HepG2 (cell line): ENCODE data around the gene AKT2. TPM values are rescaled to one million over a fixed set of nuclear protein-coding genes. Genes with fewer than 3 reads are reported as not detected.

Experiments
- ATAD3A ChIP-seq: sonication (generic); formaldehyde crosslinking; IDR thresholded peaks from 2 replicates; pipeline ENCODE4 v1.4.0; 2020; ENCODE audit warnings: missing genetic modification reagents
- ATF1 ChIP-seq: IDR thresholded peaks from 2 replicates; pipeline ENCODE4 v1.6.1; 2016; ENCODE audit warnings: mild to moderate bottlenecking, control low read depth
- BRCA1 ChIP-seq: sonication (generic); formaldehyde crosslinking; IDR thresholded peaks from 2 replicates; pipeline ENCODE4 v1.4.0; 2020; ENCODE audit warnings: missing genetic modification reagents
- FIP1L1 ChIP-seq: fragments of 200-400 bp; formaldehyde crosslinking; IDR thresholded peaks from 2 replicates; pipeline ENCODE4 v1.6.1; 2018; ENCODE audit warnings: low read depth, mild to moderate bottlenecking, low read length, moderate library complexity, borderline replicate concordance; ENCODE audit not compliant: insufficient read depth
- KDM1A ChIP-seq: IDR thresholded peaks from 2 replicates; pipeline ENCODE4 v1.6.1; 2016; ENCODE audit warnings: missing compliant biosample characterization
- KLF11 ChIP-seq: IDR thresholded peaks from 2 replicates; pipeline ENCODE4 v1.6.1; 2016; ENCODE audit warnings: missing compliant biosample characterization
- MAFF ChIP-seq: IDR thresholded peaks from 2 replicates; pipeline ENCODE4 v1.6.1; 2011; ENCODE audit warnings: low read depth, low read length, improper control_type of control experiment
- NR2F6 ChIP-seq, 2 experiments: IDR thresholded peaks; 2 replicates each; pipeline ENCODE4 v1.6.1; 2016; ENCODE audit warnings: antibody characterized with exemption in 1 of 2, mild to moderate bottlenecking in 1 of 2
- RCOR2 ChIP-seq: IDR thresholded peaks from 2 replicates; pipeline ENCODE4 v1.6.1; 2016; ENCODE audit warnings: missing biosample characterization, missing genetic modification reagents
- TAF1 ChIP-seq: sonication (generic); formaldehyde crosslinking; IDR thresholded peaks from 2 replicates; pipeline ENCODE4 v1.4.0; 2020; ENCODE audit warnings: missing genetic modification reagents
- TEAD2 ChIP-seq: sonication (generic); formaldehyde crosslinking; IDR thresholded peaks from 2 replicates; pipeline ENCODE4 v1.9.0; 2021; ENCODE audit warnings: missing genetic modification reagents
- TOPORS ChIP-seq: sonication (generic); formaldehyde crosslinking; IDR thresholded peaks from 2 replicates; pipeline ENCODE4 v1.8.0; 2023; ENCODE audit warnings: mild to moderate bottlenecking, missing genetic modification reagents
- ZFP36L2 ChIP-seq: sonication (generic); formaldehyde crosslinking; IDR thresholded peaks from 2 replicates; pipeline ENCODE4 v1.4.0; 2020; ENCODE audit warnings: missing genetic modification reagents
- ZNF12 ChIP-seq: sonication (generic); formaldehyde crosslinking; IDR thresholded peaks from 2 replicates; pipeline ENCODE4 v1.5.0; 2020; ENCODE audit warnings: missing genetic modification reagents
- ZNF234 ChIP-seq: sonication (generic); formaldehyde crosslinking; conservative IDR thresholded peaks from 2 replicates; pipeline ENCODE4 v1.5.1; 2020; ENCODE audit warnings: mild to moderate bottlenecking, missing genetic modification reagents
- ZNF350 ChIP-seq: sonication (generic); formaldehyde crosslinking; IDR thresholded peaks from 2 replicates; pipeline ENCODE4 v1.4.0; 2020; ENCODE audit warnings: mild to moderate bottlenecking, low read depth, missing genetic modification reagents, borderline replicate concordance
- ZNF570 ChIP-seq: sonication (generic); formaldehyde crosslinking; IDR thresholded peaks from 2 replicates; pipeline ENCODE4 v1.4.0; 2020; ENCODE audit warnings: mild to moderate bottlenecking, missing genetic modification reagents, borderline replicate concordance
- ZNF746 ChIP-seq: sonication (generic); formaldehyde crosslinking; IDR thresholded peaks from 2 replicates; pipeline ENCODE4 v1.8.0; 2022; ENCODE audit warnings: mild to moderate bottlenecking, missing genetic modification reagents
- ZNF761 ChIP-seq: sonication (generic); formaldehyde crosslinking; conservative IDR thresholded peaks from 2 replicates; pipeline ENCODE4 v1.4.0; 2020; ENCODE audit warnings: mild to moderate bottlenecking, missing genetic modification reagents
- ZNF777 ChIP-seq: sonication (generic); formaldehyde crosslinking; IDR thresholded peaks from 2 replicates; pipeline ENCODE4 v1.4.0; 2020; ENCODE audit warnings: missing genetic modification reagents
- polyA plus RNA-seq, 8 experiments: library from polyadenylated mRNA; depleted of rRNA in 3 of 8; stranded (reverse) in 7 of 8; unstranded in 1 of 8; fragments of >200 nt; fragmentation: Illumina TruSeq in 4 of 8; extraction: Trizol in 4 of 8; gene quantifications; 2 replicates each; pipeline versions ENCODE4 v1.2.1 to v1.2.3, GENCODE V29; 2011 to 2016; ENCODE audit warnings: low read depth in 4 of 8, missing spikeins in 1 of 8, mixed read lengths in 1 of 8; ENCODE audit not compliant: insufficient read depth in 1 of 8
- total RNA-seq, 5 experiments: library from RNA; depleted of rRNA; stranded (reverse); fragments of >200 nt; fragmentation: Illumina TruSeq; extraction: Trizol; gene quantifications; 2 replicates each; pipeline ENCODE4 v1.2.3, GENCODE V29; 2016; ENCODE audit warnings: low read depth in 1 of 5
- TF ChIP-seq, protein P1 (sequence below): sonication (generic); formaldehyde crosslinking; IDR thresholded peaks from 2 replicates; pipeline ENCODE4 v1.5.1; 2020; ENCODE audit warnings: missing genetic modification reagents, mild to moderate bottlenecking, borderline replicate concordance
- TF ChIP-seq, protein P2 (sequence below): sonication (generic); formaldehyde crosslinking; IDR thresholded peaks from 2 replicates; pipeline ENCODE4 v1.8.1; 2022; ENCODE audit warnings: mild to moderate bottlenecking, missing genetic modification reagents
- TF ChIP-seq, protein P3 (sequence below): sonication (generic); formaldehyde crosslinking; IDR thresholded peaks from 2 replicates; pipeline ENCODE4 v1.5.0; 2020; ENCODE audit warnings: mild to moderate bottlenecking, missing genetic modification reagents, moderate library complexity
- TF ChIP-seq, protein P4 (sequence below): IDR thresholded peaks from 2 replicates; pipeline ENCODE4 v1.6.1; 2016; ENCODE audit warnings: mild to moderate bottlenecking, missing biosample characterization, missing genetic modification reagents
- TF ChIP-seq, protein P5 (sequence below), 2 experiments: fragments of 450-650 bp in 1 of 2; sonication (generic) in 1 of 2; formaldehyde crosslinking; IDR thresholded peaks; 2 replicates each; pipeline versions ENCODE4 v1.5.0 to v1.8.0; 2020 to 2022; ENCODE audit warnings: mild to moderate bottlenecking in 1 of 2, missing genetic modification reagents in 1 of 2

AKT2 gene
- total and polyA plus RNA-seq, 2 of the 13 experiments (the other 11 are each of a cell fraction or from before 2014, with no cell fraction given), result 82.1 to 173 TPM

DNA sequence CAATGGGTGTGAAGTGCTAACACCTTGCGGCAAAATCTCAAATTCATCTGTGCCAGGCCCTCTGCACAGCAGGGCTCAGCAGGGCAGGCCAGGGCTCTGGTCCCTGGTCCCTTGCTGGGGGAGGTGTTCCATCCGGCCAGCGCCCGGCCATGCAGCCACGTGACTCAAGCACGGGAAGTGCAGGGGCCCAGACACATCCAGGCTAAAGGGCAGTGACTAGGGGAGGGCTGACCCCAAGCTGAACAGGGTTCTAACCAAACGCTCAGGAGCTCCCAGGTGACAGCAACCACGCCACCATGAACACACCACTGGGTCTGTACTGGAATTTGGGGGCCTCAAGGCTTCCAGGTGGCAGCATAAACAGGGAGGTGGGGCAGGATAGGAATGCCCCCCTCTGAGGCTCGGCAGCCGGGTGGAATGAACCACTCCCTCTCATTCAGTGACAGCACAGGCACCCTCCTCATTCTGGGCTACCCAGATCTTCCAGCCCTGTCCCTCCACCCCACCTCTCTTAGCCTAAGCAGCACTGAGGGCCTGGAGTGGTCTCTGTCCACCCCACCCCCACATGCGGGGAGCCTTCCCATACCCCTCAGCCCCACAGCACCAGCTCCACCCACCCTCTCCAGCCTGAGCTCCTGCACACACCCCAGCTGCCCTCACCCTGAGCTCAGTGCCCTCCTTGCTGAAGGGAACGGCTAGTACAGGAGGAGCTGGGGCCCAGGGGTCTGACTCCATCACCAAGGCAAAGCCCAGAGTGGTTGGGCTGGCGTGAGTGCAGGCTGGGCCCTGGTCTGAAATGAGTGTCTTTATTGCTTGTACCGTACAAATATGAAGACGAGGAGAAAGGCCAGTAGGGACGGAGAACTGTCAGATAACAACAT lies 53.4 kb downstream of the AKT2 start (continued):
- TF ChIP-seq ZFP36L2 (CRISPR knock-in tag), result no peak
- TF ChIP-seq, protein P1, sequence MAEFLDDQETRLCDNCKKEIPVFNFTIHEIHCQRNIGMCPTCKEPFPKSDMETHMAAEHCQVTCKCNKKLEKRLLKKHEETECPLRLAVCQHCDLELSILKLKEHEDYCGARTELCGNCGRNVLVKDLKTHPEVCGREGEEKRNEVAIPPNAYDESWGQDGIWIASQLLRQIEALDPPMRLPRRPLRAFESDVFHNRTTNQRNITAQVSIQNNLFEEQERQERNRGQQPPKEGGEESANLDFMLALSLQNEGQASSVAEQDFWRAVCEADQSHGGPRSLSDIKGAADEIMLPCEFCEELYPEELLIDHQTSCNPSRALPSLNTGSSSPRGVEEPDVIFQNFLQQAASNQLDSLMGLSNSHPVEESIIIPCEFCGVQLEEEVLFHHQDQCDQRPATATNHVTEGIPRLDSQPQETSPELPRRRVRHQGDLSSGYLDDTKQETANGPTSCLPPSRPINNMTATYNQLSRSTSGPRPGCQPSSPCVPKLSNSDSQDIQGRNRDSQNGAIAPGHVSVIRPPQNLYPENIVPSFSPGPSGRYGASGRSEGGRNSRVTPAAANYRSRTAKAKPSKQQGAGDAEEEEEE, result no peak
- TF ChIP-seq KLF11, result no peak
- peak; percentile 41; the same call in 1 of the 2 replicates for TF ChIP-seq ZNF777 (CRISPR knock-in tag)
- TF ChIP-seq ZNF570 (CRISPR knock-in tag), result no peak
- peak; percentile 30; the same call in 1 of the 2 replicates for TF ChIP-seq KDM1A
- TF ChIP-seq, protein P2, sequence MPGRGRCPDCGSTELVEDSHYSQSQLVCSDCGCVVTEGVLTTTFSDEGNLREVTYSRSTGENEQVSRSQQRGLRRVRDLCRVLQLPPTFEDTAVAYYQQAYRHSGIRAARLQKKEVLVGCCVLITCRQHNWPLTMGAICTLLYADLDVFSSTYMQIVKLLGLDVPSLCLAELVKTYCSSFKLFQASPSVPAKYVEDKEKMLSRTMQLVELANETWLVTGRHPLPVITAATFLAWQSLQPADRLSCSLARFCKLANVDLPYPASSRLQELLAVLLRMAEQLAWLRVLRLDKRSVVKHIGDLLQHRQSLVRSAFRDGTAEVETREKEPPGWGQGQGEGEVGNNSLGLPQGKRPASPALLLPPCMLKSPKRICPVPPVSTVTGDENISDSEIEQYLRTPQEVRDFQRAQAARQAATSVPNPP, result no peak
- TF ChIP-seq ATAD3A (CRISPR knock-in tag), result no peak
- no peak; the same call in 1 of the 2 replicates for TF ChIP-seq ZNF12 (CRISPR knock-in tag)
- no peak for TF ChIP-seq ATF1
- TF ChIP-seq MAFF, result no peak
- peak; percentile 96 for TF ChIP-seq ZNF350 (CRISPR knock-in tag)
- no peak for TF ChIP-seq BRCA1
- TF ChIP-seq ZNF761 (CRISPR knock-in tag), result peak; percentile 74; the same call in 1 of the 2 replicates
- TF ChIP-seq, protein P3, sequence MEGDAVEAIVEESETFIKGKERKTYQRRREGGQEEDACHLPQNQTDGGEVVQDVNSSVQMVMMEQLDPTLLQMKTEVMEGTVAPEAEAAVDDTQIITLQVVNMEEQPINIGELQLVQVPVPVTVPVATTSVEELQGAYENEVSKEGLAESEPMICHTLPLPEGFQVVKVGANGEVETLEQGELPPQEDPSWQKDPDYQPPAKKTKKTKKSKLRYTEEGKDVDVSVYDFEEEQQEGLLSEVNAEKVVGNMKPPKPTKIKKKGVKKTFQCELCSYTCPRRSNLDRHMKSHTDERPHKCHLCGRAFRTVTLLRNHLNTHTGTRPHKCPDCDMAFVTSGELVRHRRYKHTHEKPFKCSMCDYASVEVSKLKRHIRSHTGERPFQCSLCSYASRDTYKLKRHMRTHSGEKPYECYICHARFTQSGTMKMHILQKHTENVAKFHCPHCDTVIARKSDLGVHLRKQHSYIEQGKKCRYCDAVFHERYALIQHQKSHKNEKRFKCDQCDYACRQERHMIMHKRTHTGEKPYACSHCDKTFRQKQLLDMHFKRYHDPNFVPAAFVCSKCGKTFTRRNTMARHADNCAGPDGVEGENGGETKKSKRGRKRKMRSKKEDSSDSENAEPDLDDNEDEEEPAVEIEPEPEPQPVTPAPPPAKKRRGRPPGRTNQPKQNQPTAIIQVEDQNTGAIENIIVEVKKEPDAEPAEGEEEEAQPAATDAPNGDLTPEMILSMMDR (CRISPR knock-in tag), result peak; percentile 24; the same call in 1 of the 2 replicates
- peak; percentile 87 for TF ChIP-seq NR2F6 (IDR thresholded peaks at IDR 0.05)
- TF ChIP-seq NR2F6 (CRISPR knock-in tag; IDR thresholded peaks at IDR 0.05), result peak; percentile 95
- peak; percentile 72; the same call in 1 of the 2 replicates for TF ChIP-seq RCOR2 (CRISPR knock-in tag)
- TF ChIP-seq, protein P4, sequence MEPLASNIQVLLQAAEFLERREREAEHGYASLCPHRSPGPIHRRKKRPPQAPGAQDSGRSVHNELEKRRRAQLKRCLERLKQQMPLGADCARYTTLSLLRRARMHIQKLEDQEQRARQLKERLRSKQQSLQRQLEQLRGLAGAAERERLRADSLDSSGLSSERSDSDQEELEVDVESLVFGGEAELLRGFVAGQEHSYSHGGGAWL (CRISPR knock-in tag), result peak; percentile 81; the same call in 1 of the 2 replicates
- peak; percentile 60; the same call in 1 of the 2 replicates for TF ChIP-seq ZNF746 (CRISPR knock-in tag)
- no peak; the same call in 1 of the 2 replicates for TF ChIP-seq TEAD2 (CRISPR knock-in tag)
- TF ChIP-seq FIP1L1, result no peak
- TF ChIP-seq ZNF234 (CRISPR knock-in tag), result no peak
- TF ChIP-seq, protein P5, sequence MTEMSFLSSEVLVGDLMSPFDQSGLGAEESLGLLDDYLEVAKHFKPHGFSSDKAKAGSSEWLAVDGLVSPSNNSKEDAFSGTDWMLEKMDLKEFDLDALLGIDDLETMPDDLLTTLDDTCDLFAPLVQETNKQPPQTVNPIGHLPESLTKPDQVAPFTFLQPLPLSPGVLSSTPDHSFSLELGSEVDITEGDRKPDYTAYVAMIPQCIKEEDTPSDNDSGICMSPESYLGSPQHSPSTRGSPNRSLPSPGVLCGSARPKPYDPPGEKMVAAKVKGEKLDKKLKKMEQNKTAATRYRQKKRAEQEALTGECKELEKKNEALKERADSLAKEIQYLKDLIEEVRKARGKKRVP (CRISPR knock-in tag; IDR thresholded peaks at IDR 0.05), result peak in 1 of 2 experiments; percentile 37; a peak in 1 of 4 replicates
- TF ChIP-seq TAF1 (CRISPR knock-in tag), result peak; percentile 73
- TF ChIP-seq TOPORS, result no peak
